SK-N-SH (cell line): ENCODE measurements around the gene ERC2. TPM values are rescaled to one million over a fixed set of nuclear protein-coding genes. Genes with fewer than 3 reads are reported as not detected.

Experiments used
- CTCF ChIA-PET: fragments of 300-600, 350-600 bp; formaldehyde crosslinking; extraction: SDS; loops from one replicate; lab custom pipeline; 2021; lab: Yijun Ruan, JAX
- POLR2A ChIA-PET: fragments of 350-600 bp; sonication (Branson Sonifier 250); formaldehyde crosslinking; extraction: SDS; loops from one replicate; lab custom pipeline; 2020; ENCODE audit warnings: antibody characterized with exemption, inconsistent platforms; lab: Yijun Ruan, JAX
- DNase-seq: peaks from one replicate; pipeline ENCODE4 v3.0.0; 2012
- H2AFZ ChIP-seq: fragments of 200-600 bp; sonication (generic); 2 replicates; pipeline ENCODE4 v1.8.1; 2016; ENCODE audit warnings: antibody characterized with exemption, mild to moderate bottlenecking, low read depth
- H3F3A ChIP-seq: fragments of 200-600 bp; sonication (generic); replicated peaks from 2 replicates; pipeline ENCODE3; 2016; ENCODE audit warnings: antibody characterized with exemption, mild to moderate bottlenecking; ENCODE audit not compliant: insufficient read depth
- H3K27ac ChIP-seq, 2 experiments: fragments of 200-500 bp in 1 of 2; fragments of 200-600 bp in 1 of 2; sonication (Bioruptor generic) in 1 of 2; sonication (generic), shearing (Covaris generic) in 1 of 2; 2 replicates each; pipeline versions ENCODE4 v1.5.1 to v1.6.1; 2014 to 2016; ENCODE audit warnings: low read depth in 2 of 2, inconsistent platforms in 1 of 2, low read length in 1 of 2, mild to moderate bottlenecking in 1 of 2, mixed read lengths in 1 of 2
- H3K27me3 ChIP-seq: fragments of 200-600 bp; sonication (generic), shearing (Covaris generic); 2 replicates; pipeline ENCODE4 v1.6.1; 2016; ENCODE audit warnings: mixed run types; ENCODE audit not compliant: insufficient read depth
- H3K36me3 ChIP-seq, 2 experiments: fragments of 200-500 bp in 1 of 2; fragments of 200-600 bp in 1 of 2; sonication (Bioruptor generic) in 1 of 2; sonication (generic) in 1 of 2; replicated peaks in 1 of 2; 2 replicates each; pipeline versions ENCODE3 to v1.5.1; 2014 to 2016; ENCODE audit warnings: low read length in 1 of 2, mild to moderate bottlenecking in 1 of 2; ENCODE audit not compliant: insufficient read depth in 2 of 2, control insufficient read depth in 1 of 2
- H3K4me1 ChIP-seq, 2 experiments: fragments of 200-500 bp in 1 of 2; fragments of 200-600 bp in 1 of 2; sonication (Bioruptor generic) in 1 of 2; sonication (generic), shearing (Covaris generic) in 1 of 2; 2 replicates each; pipeline versions ENCODE4 v1.5.1 to v1.6.1; 2014 to 2016; ENCODE audit warnings: low read depth in 1 of 2, low read length in 1 of 2, mixed run types in 1 of 2; ENCODE audit not compliant: insufficient read depth in 2 of 2, control insufficient read depth in 1 of 2
- H3K4me2 ChIP-seq: fragments of 200-600 bp; sonication (generic), shearing (Covaris generic); 2 replicates; pipeline ENCODE4 v1.6.1; 2017; ENCODE audit warnings: mixed run types
- H3K4me3 ChIP-seq, 2 experiments: fragments of 200-500 bp in 1 of 2; fragments of 200-600 bp in 1 of 2; sonication (Bioruptor generic) in 1 of 2; sonication (generic), shearing (Covaris generic) in 1 of 2; 2 replicates each; pipeline versions ENCODE4 v1.5.1 to v1.8.1; 2014 to 2016; ENCODE audit warnings: low read depth in 2 of 2, inconsistent platforms in 1 of 2, low read length in 1 of 2, mild to moderate bottlenecking in 1 of 2, mixed read lengths in 1 of 2, moderate library complexity in 1 of 2
- H3K79me2 ChIP-seq: fragments of 200-600 bp; sonication (generic); 2 replicates; pipeline ENCODE4 v1.8.1; 2017; ENCODE audit warnings: mild to moderate bottlenecking; ENCODE audit not compliant: insufficient read depth
- H3K9ac ChIP-seq: fragments of 200-600 bp; sonication (generic); 2 replicates; pipeline ENCODE4 v1.6.1; 2017; ENCODE audit warnings: mixed run types
- H3K9me2 ChIP-seq: fragments of 200-600 bp; sonication (generic); 2 replicates; pipeline ENCODE4 v1.6.1; 2017; ENCODE audit warnings: mixed run types
- H3K9me3 ChIP-seq: fragments of 200-600 bp; sonication (generic); 2 replicates; pipeline ENCODE4 v1.6.1; 2017; ENCODE audit warnings: mixed run types, mild to moderate bottlenecking, moderate library complexity
- H4K20me1 ChIP-seq: fragments of 200-600 bp; sonication (generic); 2 replicates; pipeline ENCODE4 v1.6.1; 2017; ENCODE audit warnings: mild to moderate bottlenecking, mixed run types; ENCODE audit not compliant: insufficient read depth
- CHD2 ChIP-seq: fragments of 150-350 bp; IDR thresholded peaks from 2 replicates; pipeline ENCODE4 v1.6.1; 2018; ENCODE audit warnings: low read length; ENCODE audit not compliant: partially characterized antibody
- FOXM1 ChIP-seq: IDR thresholded peaks from 2 replicates; pipeline ENCODE4 v1.4.0; 2012; ENCODE audit warnings: low read depth, mild to moderate bottlenecking
- GABPA ChIP-seq: IDR thresholded peaks from 2 replicates; pipeline ENCODE4 v1.4.0; 2012; ENCODE audit warnings: low read depth, mild to moderate bottlenecking
- JUND ChIP-seq: IDR thresholded peaks from 2 replicates; pipeline ENCODE4 v1.4.0; 2012
- RAD21 ChIP-seq: IDR thresholded peaks from 2 replicates; pipeline ENCODE4 v1.6.1; 2012; ENCODE audit warnings: mild to moderate bottlenecking, low read length
- RXRA ChIP-seq: IDR thresholded peaks from 2 replicates; pipeline ENCODE4 v1.4.0; 2012; ENCODE audit warnings: low read depth, mild to moderate bottlenecking, borderline replicate concordance
- SIN3A ChIP-seq: IDR thresholded peaks from 2 replicates; pipeline ENCODE4 v1.6.1; 2012; ENCODE audit warnings: low read depth, mild to moderate bottlenecking, low read length, moderate library complexity, borderline replicate concordance
- TCF12 ChIP-seq: IDR thresholded peaks from 2 replicates; pipeline ENCODE4 v1.4.0; 2012
- WGBS: methylation state at CpG from one replicate; pipeline ENCODE4 v1.1.6; 2017; ENCODE audit warnings: low lambda C conversion rate; 5-methylcytosine and 5-hydroxymethylcytosine counted together
- polyA plus RNA-seq, 3 experiments: library from polyadenylated mRNA; depleted of rRNA; stranded (reverse); fragments of >200 nt; gene quantifications; 2 replicates each; pipeline ENCODE4 v1.2.3, GENCODE V29; 2012

The ERC2 gene
- polyA plus RNA-seq, 1 of the 3 experiments (the other 2 are of a cell fraction) = 1.6 TPM

DNA sequence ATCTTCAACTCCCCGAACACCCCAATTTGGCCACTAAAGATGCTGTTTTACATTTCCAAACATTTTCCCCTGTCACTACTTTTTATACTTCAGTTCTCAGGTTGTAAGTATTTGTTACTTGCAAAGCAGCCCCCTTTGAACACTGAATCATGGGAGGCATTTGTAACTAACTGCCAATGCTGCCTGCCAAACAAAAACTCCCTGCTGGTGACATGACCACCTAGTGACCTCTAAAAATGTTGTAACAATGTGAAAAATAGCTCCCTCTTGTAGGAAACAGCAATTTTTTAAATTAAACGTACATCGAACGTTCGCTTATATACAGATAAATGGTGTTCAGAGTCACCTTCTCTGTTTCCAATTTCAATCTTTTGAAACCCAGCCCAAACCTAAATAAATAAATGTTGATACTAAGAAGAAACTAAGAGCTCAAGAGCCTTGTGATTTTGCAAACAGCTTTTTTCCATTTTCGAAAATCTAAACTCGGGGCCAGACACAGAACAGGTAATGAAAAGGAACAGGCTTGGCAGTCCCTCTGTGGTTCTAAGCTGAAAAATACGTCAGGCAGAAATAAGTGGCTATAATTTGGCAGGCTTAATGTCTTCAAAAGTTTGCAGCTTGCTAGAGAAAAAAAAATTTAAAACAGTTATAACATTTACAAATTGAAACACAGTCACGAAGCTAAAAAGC lies 712.6 kb downstream of the ERC2 start:
- H2AFZ ChIP-seq = no peak overlapping the region
- H4K20me1 ChIP-seq = no peaks in the 10 kb centered on the region
- no peak for TF ChIP-seq TCF12
- H3F3A ChIP-seq = no peaks in the 10 kb centered on the region
- H3K79me2 ChIP-seq = no peaks in the 10 kb centered on the region
- 51% methylated on average over 9 of the region's 9 CpGs for WGBS
- no peaks in the 10 kb centered on the region for H3K27me3 ChIP-seq
- H3K9ac ChIP-seq = no peak overlapping the region
- POLR2A ChIA-PET = no interaction called here
- no peaks in the 10 kb centered on the region for H3K4me1 ChIP-seq
- no peaks in the 10 kb centered on the region for H3K9me3 ChIP-seq
- H3K9me2 ChIP-seq = no peaks in the 10 kb centered on the region
- CTCF ChIA-PET = interaction anchor here (1.5 kb wide), 1 partner anchor 9 kb away, joined by 9 read pairs; no protein-coding TSS in a partner anchor
- DNase-seq = no peak
- H3K4me2 ChIP-seq = no peak overlapping the region
- no peaks in the 10 kb centered on the region for H3K36me3 ChIP-seq
- H3K27ac ChIP-seq = no peak overlapping the region
- H3K4me3 ChIP-seq = no peak overlapping the region

- no peaks in the 10 kb centered on the region for H3K4me1 ChIP-seq
- no peak overlapping the region for H3K27ac ChIP-seq
- WGBS = 80% methylated on average over 5 of the region's 5 CpGs
- TF ChIP-seq RXRA = no peak
- no peak overlapping the region for H3K4me3 ChIP-seq
- H3K27me3 ChIP-seq = no peaks in the 10 kb centered on the region
- no peaks in the 10 kb centered on the region for H3F3A ChIP-seq
- H3K9me3 ChIP-seq = no peaks in the 10 kb centered on the region
- H3K79me2 ChIP-seq = no peaks in the 10 kb centered on the region
- POLR2A ChIA-PET = no interaction called here
- CTCF ChIA-PET = interaction anchor here (1.2 to 1.4 kb wide), 2 partner anchors 29 to 290 kb away, joined by 3 read pairs; no protein-coding TSS in a partner anchor
- H3K36me3 ChIP-seq = no peaks in the 10 kb centered on the region
- H3K9me2 ChIP-seq = no peaks in the 10 kb centered on the region
- H3K4me2 ChIP-seq = no peak overlapping the region
- no peak overlapping the region for H2AFZ ChIP-seq
- H3K9ac ChIP-seq = no peak overlapping the region
- DNase-seq = no peak
- no peaks in the 10 kb centered on the region for H4K20me1 ChIP-seq
These were observed 715.4 kb downstream of the ERC2 start for GRCh38 chr3:55752911-55753310.

DNA sequence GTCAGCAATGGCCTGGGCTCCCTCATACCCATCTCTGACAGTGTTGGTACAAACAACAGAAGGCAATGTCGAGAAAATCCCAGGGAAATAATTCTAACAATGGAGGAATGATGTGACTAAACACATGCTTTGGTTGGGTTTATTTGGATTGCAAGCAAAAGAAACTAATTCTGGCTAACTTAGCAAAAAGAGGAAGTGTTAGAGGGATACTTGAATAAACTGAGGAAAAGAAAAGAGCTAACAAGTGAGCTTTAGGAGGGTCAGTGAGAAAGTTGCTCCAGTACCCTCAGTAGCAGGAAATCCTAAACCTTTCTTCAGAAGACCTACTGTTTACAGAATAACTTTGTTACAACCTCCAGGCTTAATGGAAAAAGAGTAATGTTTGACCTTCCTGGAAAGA lies 716.5 kb downstream of the ERC2 start:
- Histone ChIP-seq H3K9ac (no peak overlapping the region), H3K9me2 (no peaks in the 10 kb centered on the region), H3K4me2 (no peak overlapping the region), H3K79me2 (no peaks in the 10 kb centered on the region), H3K36me3 (no peaks in the 10 kb centered on the region), H4K20me1 (no peaks in the 10 kb centered on the region), H3K4me3 (no peak overlapping the region), H3K9me3 (no peaks in the 10 kb centered on the region), H2AFZ (no peak overlapping the region), H3K27ac (no peak overlapping the region), H3K4me1 (no peaks in the 10 kb centered on the region), H3F3A (no peaks in the 10 kb centered on the region), H3K27me3 (no peaks in the 10 kb centered on the region)
- ChIA-PET CTCF (interaction anchor here (1.2 to 1.4 kb wide), 2 partner anchors 28 to 291 kb away, joined by 3 read pairs; no protein-coding TSS in a partner anchor), POLR2A (no interaction called here)
- WGBS = 30% methylated on average over 1 of the region's 1 CpG
- no peak for DNase-seq
- TF ChIP-seq FOXM1 (no peak), JUND (no peak), RAD21 (no peak), CHD2 (no peak), SIN3A (no peak), GABPA (no peak)
